Measurements from ENCODE around the gene EMX1.

EMX1 gene

DNA sequence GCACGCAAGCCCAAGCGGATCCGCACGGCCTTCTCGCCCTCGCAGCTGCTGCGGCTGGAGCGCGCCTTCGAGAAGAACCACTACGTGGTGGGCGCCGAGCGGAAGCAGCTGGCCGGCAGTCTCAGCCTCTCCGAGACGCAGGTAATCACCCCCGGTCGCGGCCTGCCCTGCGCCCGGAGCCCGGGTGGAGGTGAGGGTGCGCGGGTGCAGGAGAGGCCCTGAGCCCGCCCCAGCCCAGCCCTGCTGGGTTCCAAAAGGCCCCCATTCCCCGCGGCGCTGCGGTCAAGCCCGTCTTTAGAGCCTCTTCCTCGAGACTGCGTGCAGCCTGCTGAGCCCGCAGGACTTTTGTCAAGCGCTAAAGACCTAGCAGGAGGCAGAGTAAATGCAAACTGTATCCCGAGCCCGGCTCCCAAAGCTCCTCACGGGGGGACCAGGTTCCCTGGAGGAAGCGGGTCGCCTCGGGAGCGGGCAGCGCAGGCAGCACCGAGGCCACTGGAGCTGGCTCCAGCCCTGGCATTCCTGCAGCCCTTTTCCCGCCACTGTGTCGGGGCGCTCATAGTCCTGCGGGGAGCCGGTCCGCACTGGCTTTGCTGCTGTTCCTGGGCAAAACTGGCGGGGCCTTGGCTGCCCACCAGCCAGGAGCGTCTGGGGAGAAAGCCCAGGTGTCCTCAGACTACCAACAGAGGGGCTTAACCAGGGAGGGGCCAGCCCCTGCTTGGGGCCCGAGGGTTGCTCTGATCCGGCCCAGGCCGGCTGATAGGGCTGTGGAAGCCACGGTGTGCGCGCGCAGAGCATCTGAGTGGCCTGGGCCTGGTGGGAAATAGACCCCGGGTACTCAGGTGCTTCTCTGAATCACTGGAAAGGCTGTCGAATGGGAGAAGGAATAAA, 7.3 kb downstream of the EMX1 start:
- no peak for DNase-seq (ENCODE audit: low read depth in 2 of 3, low spot score in 1 of 3)

GRCh38 chr2:72925328-72925943, 8.1 kb downstream of the EMX1 start:
- no peak for DNase-seq (ENCODE audit: low read depth in 2 of 3, low spot score in 1 of 3)

GRCh38 chr2:72926368-72926767, 9.0 kb downstream of the EMX1 start:
- no peak for DNase-seq (ENCODE audit: low read depth in 2 of 3, low spot score in 1 of 3)

DNA sequence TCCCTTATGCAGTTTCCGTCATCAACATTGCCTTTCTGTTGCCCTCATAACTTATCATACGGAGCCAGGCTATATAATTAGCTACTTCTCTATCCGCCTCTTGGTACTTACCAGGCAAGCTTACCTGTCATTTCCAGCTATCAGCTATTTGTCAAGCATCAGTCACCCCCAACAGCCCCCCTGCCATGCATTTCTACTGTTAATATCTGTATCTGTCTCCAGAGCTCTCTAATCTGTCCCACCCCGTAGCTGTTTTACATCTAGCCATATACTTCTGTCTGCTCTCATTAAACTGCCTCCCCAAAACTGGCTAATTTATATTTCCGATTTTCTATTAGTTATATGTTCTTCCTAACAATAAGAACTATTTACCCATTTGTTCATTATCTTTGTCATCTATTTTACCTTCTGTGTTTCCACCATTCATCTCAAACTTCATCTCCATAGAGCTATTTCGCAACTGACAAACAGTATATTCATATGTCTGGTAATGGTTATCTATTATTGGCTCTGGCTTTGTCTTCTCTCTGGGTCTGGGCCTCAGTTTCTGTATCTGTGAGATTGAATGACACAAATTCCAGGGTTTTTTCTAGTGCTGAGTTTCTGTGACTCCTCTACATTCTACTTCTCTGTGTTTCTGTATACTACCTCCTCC, 9.6 kb downstream of the EMX1 start:
- no peak for DNase-seq (ENCODE audit: low read depth in 2 of 3, low spot score in 1 of 3)

GRCh38 chr2:72927619-72928550, 10.6 kb downstream of the EMX1 start:
- no peak for DNase-seq (ENCODE audit: low read depth in 2 of 3, low spot score in 1 of 3)

- DNase-seq (ENCODE audit: low read depth in 2 of 3, low spot score in 1 of 3), result no peak
These were observed 11.7 kb downstream of the EMX1 start for GRCh38 chr2:72929010-72929409.

GRCh38 chr2:72931280-72931910, 14.1 kb downstream of the EMX1 start:
- DNase-seq (ENCODE audit: low read depth in 2 of 3, low spot score in 1 of 3), result peak in 1 of 3 donors; percentile 14

DNA sequence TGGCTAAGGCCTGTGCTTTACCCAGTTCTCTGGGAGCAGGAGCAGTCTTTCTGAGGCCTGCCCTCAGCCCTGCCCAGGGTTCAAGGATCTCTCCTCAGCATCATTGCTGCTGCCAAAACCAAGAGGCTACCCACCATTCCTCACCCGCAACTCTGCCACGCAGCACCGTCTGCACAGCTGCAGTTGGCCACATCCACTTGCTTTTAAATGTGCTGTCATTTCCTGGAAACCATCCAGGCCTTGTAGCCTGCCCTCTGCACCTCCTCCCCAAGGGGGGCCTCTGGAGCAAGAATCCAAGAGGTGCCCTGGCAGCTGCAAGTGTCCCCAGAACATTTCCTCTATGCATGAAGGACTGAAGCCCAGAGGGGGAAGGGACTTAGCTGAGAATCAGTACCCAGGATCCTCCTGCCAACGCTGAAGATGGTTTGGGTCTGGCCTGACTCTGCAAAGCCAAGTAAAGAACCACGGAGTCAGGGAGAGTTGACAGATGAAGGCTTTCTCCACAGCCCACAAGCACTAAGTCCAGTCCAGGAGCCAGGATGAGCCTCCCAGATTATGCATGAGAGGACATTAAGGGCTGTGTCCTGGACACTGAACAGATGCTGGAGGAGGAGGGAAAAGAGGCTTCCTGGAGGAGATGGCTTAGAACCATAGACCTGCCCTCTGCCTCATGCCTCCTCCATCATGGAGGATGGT, 14.9 kb downstream of the EMX1 start:
- DNase-seq (ENCODE audit: low read depth in 2 of 3, low spot score in 1 of 3), result no peak

DNA sequence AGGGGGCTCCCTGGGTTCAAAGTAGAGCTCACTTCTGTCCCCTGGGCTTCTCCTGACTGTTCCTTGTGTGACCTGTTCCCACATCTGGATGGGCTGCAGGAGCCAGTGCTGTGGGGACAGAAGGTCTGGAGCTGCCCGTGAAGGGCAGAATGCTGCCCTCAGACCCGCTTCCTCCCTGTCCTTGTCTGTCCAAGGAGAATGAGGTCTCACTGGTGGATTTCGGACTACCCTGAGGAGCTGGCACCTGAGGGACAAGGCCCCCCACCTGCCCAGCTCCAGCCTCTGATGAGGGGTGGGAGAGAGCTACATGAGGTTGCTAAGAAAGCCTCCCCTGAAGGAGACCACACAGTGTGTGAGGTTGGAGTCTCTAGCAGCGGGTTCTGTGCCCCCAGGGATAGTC, 15.5 kb downstream of the EMX1 start:
- DNase-seq (ENCODE audit: low read depth in 2 of 3, low spot score in 1 of 3), result no peak

- no peak for DNase-seq (ENCODE audit: low read depth in 2 of 3, low spot score in 1 of 3)
These were observed 15.9 kb downstream of the EMX1 start for GRCh38 chr2:72933207-72933606.

DNA sequence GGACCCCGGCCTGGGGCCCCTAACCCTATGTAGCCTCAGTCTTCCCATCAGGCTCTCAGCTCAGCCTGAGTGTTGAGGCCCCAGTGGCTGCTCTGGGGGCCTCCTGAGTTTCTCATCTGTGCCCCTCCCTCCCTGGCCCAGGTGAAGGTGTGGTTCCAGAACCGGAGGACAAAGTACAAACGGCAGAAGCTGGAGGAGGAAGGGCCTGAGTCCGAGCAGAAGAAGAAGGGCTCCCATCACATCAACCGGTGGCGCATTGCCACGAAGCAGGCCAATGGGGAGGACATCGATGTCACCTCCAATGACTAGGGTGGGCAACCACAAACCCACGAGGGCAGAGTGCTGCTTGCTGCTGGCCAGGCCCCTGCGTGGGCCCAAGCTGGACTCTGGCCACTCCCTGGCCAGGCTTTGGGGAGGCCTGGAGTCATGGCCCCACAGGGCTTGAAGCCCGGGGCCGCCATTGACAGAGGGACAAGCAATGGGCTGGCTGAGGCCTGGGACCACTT, 16.4 kb downstream of the EMX1 start:
- no peak for DNase-seq (ENCODE audit: low read depth in 2 of 3, low spot score in 1 of 3)

DNA sequence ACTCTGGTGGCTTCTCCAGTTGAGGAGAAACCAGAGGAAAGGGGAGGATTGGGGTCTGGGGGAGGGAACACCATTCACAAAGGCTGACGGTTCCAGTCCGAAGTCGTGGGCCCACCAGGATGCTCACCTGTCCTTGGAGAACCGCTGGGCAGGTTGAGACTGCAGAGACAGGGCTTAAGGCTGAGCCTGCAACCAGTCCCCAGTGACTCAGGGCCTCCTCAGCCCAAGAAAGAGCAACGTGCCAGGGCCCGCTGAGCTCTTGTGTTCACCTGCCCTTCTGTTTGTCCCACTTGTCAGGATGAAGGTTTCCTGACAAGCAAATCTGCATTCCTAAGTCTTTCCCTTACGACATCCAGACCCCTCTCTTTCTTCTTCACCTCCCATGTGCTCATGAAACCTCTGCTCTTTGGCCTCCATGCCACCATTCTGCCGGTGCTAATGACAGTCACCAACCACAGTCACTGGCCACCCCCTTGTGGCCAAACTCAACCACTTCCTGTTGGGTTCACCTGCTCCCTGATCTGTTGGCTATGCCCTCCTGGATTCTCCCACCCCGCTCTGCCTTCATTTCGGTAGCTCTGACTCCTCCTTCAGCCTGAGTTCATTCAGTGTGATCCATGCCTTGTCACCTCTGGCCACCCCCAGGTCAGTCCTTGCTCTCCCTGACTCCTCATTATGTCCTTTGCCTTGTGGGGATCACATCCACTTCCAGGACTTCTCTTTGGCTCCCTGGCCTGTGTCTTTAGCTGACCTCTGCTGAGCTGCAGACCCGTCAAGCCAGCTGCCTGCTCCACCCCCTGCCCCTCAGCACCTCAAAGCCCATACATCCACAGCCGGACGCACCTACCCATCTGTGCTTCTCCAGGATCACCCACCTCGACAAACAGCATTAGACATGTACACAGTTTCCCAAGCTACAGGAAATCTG, 17.6 kb downstream of the EMX1 start:
- DNase-seq (ENCODE audit: low read depth in 2 of 3, low spot score in 1 of 3), result no peak

DNA sequence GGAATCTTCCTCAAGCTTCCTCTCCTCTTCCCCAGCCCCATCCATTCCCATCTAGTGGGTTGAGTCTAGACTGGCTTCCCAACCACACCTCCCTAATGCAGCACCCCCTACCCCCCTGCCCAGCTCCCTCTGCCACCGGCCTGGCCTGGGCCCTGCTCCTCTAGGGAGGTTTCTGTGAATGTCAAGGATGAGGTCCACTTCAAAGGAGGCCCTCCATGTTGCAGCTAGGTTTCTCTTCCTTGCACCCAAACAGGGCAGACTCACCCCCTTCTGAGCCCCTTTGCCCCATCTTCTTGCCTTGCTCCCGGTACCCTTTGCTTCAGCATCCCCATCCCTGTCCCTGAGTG, 18.3 kb downstream of the EMX1 start:
- DNase-seq (ENCODE audit: low read depth in 2 of 3, low spot score in 1 of 3), result no peak

DNA sequence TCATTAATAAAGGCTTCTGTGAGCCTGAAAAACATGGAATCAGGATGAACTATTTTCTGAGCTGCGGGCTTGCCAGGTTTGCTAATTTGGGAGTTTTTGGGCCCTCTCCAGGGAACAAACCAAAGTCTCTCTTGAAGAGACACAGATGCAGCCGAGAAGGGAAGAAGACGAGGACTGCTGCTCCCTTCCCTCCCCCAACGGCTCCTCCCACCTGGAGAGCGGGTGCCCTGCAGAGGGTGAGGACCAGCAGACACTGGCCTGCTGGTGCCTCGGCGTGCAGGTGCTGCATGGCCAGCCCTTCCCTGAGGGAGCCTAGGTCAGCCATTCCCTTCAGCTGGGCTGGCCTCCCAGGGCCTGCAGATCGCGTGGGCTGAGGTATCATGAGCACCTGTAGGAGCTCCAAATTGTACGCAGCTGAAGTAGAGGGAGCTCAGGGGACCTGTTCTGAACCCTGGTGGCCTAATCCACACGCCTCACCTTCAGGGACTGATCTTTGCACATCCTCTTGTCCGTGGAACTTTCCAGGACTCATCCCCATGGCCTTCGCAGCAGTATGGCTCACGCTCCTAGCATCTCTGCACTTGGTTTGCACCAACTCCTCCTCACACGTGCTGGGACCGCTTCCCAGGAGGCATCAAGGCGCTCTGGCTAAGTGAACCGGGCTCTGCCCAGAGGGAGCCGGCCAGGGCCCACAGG, 19.5 kb downstream of the EMX1 start:
- no peak for DNase-seq (ENCODE audit: low read depth in 2 of 3, low spot score in 1 of 3)

GRCh38 chr2:72937356-72937669, 20.0 kb downstream of the EMX1 start:
- DNase-seq (ENCODE audit: low read depth in 2 of 3, low spot score in 1 of 3), result no peak

GRCh38 chr2:72938455-72938854, 21.1 kb downstream of the EMX1 start:
- DNase-seq (ENCODE audit: low read depth in 2 of 3, low spot score in 1 of 3), result no peak

GRCh38 chr2:72940361-72940760, 23.0 kb downstream of the EMX1 start:
- DNase-seq (ENCODE audit: low read depth in 2 of 3, low spot score in 1 of 3), result no peak

DNA sequence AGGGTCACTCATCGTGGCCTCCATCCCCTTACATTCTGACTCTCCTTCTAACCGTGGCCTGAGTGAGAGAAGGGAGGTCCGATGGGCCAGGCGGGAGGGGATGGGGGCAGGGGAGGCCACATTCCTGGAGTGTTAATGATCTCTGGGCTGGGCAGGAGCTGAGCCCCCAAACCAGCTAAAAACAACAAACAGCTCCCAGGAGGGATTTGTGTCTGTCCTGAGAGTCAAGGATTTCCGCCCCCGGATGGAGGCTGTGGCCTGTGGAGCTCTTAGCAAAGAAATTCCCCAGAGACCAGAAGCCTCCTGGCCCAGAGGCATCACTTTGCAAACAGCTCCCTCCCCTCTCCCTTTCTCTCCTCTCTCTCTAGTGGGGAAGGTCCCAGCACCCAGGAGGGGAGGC, 23.5 kb downstream of the EMX1 start:
- DNase-seq (ENCODE audit: low read depth in 2 of 3, low spot score in 1 of 3), result no peak

Measured in stimulated activated CD4-positive, alpha-beta T cell treated with anti-CD3 and anti-CD28 coated beads, Interleukin-12 subunit alpha, Interleukin-12 subunit beta, amount 100 ng/mL, for 48 hours (primary cell).